ENCODE data around the gene GRM4. TPM values are rescaled to one million over a fixed set of nuclear protein-coding genes. Genes with fewer than 3 reads are reported as not detected.

GRM4 gene
- total and polyA plus RNA-seq, 2 donors = 0.01 to 0.11 TPM

GRCh38 chr6:34086558-34086957, 59.3 kb downstream of the GRM4 start:
- Histone ChIP-seq H3K27ac (ENCODE audit: low read depth) (no peak overlapping the region), H3K4me3 (ENCODE audit: low read depth, low read length) (no peak overlapping the region), H3K36me3 (ENCODE audit: insufficient read depth) (no peaks in the 10 kb centered on the region), H3K4me1 (ENCODE audit: insufficient read depth) (no peaks in the 10 kb centered on the region)
- WGBS = 88% methylated on average over 2 of the region's 2 CpGs
- no peak for DNase-seq (ENCODE audit: extremely low spot score)

DNA sequence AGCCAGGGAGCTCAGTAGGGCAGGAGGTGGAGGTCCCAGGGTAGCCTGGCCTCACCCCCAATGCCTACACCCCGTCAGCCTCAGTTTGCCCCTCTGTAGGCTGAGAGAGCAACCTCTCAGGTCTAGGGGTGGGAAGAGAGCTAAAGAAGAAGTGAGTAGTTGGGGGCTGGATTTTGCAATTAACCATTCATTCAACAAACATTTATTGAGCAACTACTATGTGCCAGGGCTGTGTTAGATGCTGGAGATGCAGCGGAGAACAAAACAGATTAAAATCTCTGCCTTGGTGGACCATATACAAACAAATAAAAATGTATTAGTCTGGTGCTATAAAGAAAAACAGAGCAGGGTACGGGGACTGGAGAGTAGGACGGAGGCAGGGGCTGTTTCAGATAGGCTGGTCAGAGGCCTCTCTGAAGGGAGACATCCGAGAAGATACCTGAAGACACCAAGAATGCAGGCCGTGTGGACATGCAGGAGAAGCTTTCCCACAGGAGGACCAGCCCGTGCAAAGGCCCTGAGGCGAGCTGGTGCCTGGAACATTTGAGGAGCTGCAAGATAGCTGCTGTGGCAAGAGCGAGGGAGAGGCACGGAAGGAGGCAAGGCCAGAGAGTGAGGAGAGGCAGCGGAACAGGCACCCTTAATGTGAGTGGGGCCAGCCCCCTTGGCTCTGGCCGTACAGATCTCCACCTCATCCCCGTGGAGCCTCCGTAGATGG, 60.3 kb downstream of the GRM4 start:
- H3K36me3 ChIP-seq (ENCODE audit: insufficient read depth) = no peaks in the 10 kb centered on the region
- WGBS = 89% methylated on average over 14 of the region's 14 CpGs
- H3K4me1 ChIP-seq (ENCODE audit: insufficient read depth) = no peaks in the 10 kb centered on the region
- no peak overlapping the region for H3K4me3 ChIP-seq (ENCODE audit: low read depth, low read length)
- DNase-seq (ENCODE audit: extremely low spot score) = no peak
- H3K27ac ChIP-seq (ENCODE audit: low read depth) = no peak overlapping the region

DNA sequence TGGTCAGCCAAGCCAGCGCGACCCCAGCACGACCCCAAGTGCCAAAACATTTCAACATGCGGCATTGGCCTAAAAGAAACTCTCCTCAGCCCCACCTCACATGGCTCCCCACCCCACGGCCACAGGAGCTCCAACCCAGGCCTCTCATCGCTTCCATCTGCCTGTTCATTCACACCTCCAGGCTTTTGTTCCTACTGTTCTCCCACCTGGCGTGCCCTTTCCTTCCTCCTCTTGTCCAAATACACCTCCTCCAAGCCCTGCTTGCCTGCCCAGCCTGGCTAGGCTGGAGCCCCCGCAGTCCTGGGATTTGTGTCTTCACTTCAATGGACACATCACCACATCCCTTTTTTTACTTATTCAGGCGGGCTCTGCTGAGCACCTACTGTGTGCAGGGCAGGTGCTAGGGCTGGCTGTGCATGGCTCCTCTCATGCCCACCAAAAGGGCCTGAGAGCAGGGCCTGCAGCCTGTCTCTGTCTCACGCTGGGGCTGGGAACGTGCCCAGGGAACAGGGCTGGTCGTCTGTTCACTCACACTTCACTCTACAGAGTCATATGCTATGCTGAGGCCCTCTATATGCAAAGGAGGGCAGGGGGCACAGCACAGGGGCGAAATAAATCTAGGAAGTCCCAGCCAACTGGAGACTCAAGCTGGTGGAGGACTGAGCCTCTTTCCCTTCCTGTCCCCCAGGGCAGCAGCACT, 61.1 kb downstream of the GRM4 start:
- H3K27ac ChIP-seq (ENCODE audit: low read depth) = no peak overlapping the region
- 65% methylated on average over 13 of the region's 13 CpGs for WGBS
- H3K36me3 ChIP-seq (ENCODE audit: insufficient read depth) = no peaks in the 10 kb centered on the region
- no peaks in the 10 kb centered on the region for H3K4me1 ChIP-seq (ENCODE audit: insufficient read depth)
- H3K4me3 ChIP-seq (ENCODE audit: low read depth, low read length) = no peak overlapping the region
- no peak for DNase-seq (ENCODE audit: extremely low spot score)

GRCh38 chr6:34082864-34083626, 62.8 kb downstream of the GRM4 start:
- no peaks in the 10 kb centered on the region for H3K4me1 ChIP-seq (ENCODE audit: insufficient read depth)
- no peak overlapping the region for H3K27ac ChIP-seq (ENCODE audit: low read depth)
- 74% methylated on average over 25 of the region's 25 CpGs for WGBS
- H3K36me3 ChIP-seq (ENCODE audit: insufficient read depth) = no peaks in the 10 kb centered on the region
- DNase-seq (ENCODE audit: extremely low spot score) = no peak
- H3K4me3 ChIP-seq (ENCODE audit: low read depth, low read length) = no peak overlapping the region

GRCh38 chr6:34082348-34082747, 63.5 kb downstream of the GRM4 start:
- Histone ChIP-seq H3K27ac (ENCODE audit: low read depth) (no peak overlapping the region), H3K4me3 (ENCODE audit: low read depth, low read length) (no peak overlapping the region), H3K36me3 (ENCODE audit: insufficient read depth) (no peaks in the 10 kb centered on the region), H3K4me1 (ENCODE audit: insufficient read depth) (no peaks in the 10 kb centered on the region)
- 89% methylated on average over 10 of the region's 10 CpGs for WGBS
- no peak for DNase-seq (ENCODE audit: extremely low spot score)

DNA sequence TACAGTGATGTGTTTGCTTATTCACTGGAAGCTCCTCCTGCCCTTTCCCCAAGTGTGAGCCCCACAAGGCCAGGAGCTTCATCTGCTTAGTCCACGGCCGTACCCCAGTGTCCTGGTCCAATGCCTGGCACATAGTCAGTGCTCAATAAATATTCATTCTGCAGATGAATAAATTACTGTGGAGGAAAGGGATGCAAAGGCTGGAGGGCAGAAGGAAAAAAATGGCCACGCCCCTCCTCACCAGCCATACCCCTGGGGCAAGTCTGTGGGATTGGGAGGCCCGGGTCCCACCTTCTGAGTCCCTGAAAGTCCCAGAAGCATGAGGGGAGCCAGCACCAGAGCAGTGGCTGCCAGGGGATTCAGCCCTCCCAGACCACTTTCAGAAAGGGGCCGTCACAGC, 65.5 kb downstream of the GRM4 start:
- Histone ChIP-seq H3K4me3 (ENCODE audit: low read depth, low read length) (no peak overlapping the region), H3K4me1 (ENCODE audit: insufficient read depth) (no peaks in the 10 kb centered on the region), H3K27ac (ENCODE audit: low read depth) (no peak overlapping the region), H3K36me3 (ENCODE audit: insufficient read depth) (no peaks in the 10 kb centered on the region)
- DNase-seq (ENCODE audit: extremely low spot score) = no peak
- 85% methylated on average over 5 of the region's 5 CpGs for WGBS

DNA sequence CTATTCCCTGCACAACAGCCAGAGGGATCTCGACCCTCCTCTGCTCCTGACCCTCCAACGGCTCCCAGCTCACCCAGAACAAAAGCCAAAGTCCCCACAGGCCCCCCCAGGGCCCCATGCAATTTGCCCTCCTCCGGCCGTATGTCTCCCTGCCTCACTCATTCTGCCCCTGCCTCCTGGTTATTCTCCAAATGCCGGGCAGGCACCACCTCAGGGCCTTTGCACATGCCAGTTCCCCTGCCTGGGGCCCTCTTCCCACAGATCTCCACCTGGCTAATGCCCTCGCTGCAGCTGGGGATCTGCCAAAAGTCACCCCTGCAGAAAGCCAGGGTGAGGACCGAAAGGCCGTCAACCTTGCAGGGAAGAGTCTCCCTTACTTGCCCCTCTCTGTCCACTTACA, 66.0 kb downstream of the GRM4 start:
- no peak overlapping the region for H3K27ac ChIP-seq (ENCODE audit: low read depth)
- H3K4me1 ChIP-seq (ENCODE audit: insufficient read depth) = no peaks in the 10 kb centered on the region
- DNase-seq (ENCODE audit: extremely low spot score) = no peak
- WGBS = 73% methylated on average over 8 of the region's 8 CpGs
- H3K36me3 ChIP-seq (ENCODE audit: insufficient read depth) = no peaks in the 10 kb centered on the region
- no peak overlapping the region for H3K4me3 ChIP-seq (ENCODE audit: low read depth, low read length)

GRCh38 chr6:34075906-34076305, 70.0 kb downstream of the GRM4 start:
- Histone ChIP-seq H3K4me1 (ENCODE audit: insufficient read depth) (no peaks in the 10 kb centered on the region), H3K4me3 (ENCODE audit: low read depth, low read length) (no peak overlapping the region), H3K27ac (ENCODE audit: low read depth) (no peak overlapping the region), H3K36me3 (ENCODE audit: insufficient read depth) (no peaks in the 10 kb centered on the region)
- no peak for DNase-seq (ENCODE audit: extremely low spot score)
- WGBS = 82% methylated on average over 6 of the region's 6 CpGs

GRCh38 chr6:34074064-34074742, 71.7 kb downstream of the GRM4 start:
- Histone ChIP-seq H3K4me1 (ENCODE audit: insufficient read depth) (no peaks in the 10 kb centered on the region), H3K36me3 (ENCODE audit: insufficient read depth) (no peaks in the 10 kb centered on the region), H3K27ac (ENCODE audit: low read depth) (no peak overlapping the region), H3K4me3 (ENCODE audit: low read depth, low read length) (no peak overlapping the region)
- WGBS = 62% methylated on average over 22 of the region's 22 CpGs
- DNase-seq (ENCODE audit: extremely low spot score) = no peak

GRCh38 chr6:34073540-34073939, 72.3 kb downstream of the GRM4 start:
- H3K27ac ChIP-seq (ENCODE audit: low read depth) = no peak overlapping the region
- no peaks in the 10 kb centered on the region for H3K36me3 ChIP-seq (ENCODE audit: insufficient read depth)
- no peaks in the 10 kb centered on the region for H3K4me1 ChIP-seq (ENCODE audit: insufficient read depth)
- DNase-seq (ENCODE audit: extremely low spot score) = no peak
- H3K4me3 ChIP-seq (ENCODE audit: low read depth, low read length) = no peak overlapping the region
- 48% methylated on average over 7 of the region's 7 CpGs for WGBS

- Histone ChIP-seq H3K4me3 (ENCODE audit: low read depth, low read length) (no peak overlapping the region), H3K36me3 (ENCODE audit: insufficient read depth) (no peaks in the 10 kb centered on the region), H3K4me1 (ENCODE audit: insufficient read depth) (no peaks in the 10 kb centered on the region), H3K27ac (ENCODE audit: low read depth) (no peak overlapping the region)
- no peak for DNase-seq (ENCODE audit: extremely low spot score)
These were observed 73.2 kb downstream of the GRM4 start for GRCh38 chr6:34072727-34073126.

GRCh38 chr6:34071884-34072379, 74.0 kb downstream of the GRM4 start:
- Histone ChIP-seq H3K27ac (ENCODE audit: low read depth) (no peak overlapping the region), H3K4me3 (ENCODE audit: low read depth, low read length) (no peak overlapping the region), H3K36me3 (ENCODE audit: insufficient read depth) (no peaks in the 10 kb centered on the region), H3K4me1 (ENCODE audit: insufficient read depth) (no peaks in the 10 kb centered on the region)
- no peak for DNase-seq (ENCODE audit: extremely low spot score)
- 91% methylated on average over 1 of the region's 1 CpG for WGBS

GRCh38 chr6:34071136-34071883, 74.6 kb downstream of the GRM4 start:
- DNase-seq (ENCODE audit: extremely low spot score) = no peak
- H3K4me1 ChIP-seq (ENCODE audit: insufficient read depth) = no peaks in the 10 kb centered on the region

More at GRCh38 chr6:34071136-34071883, 74.6 kb downstream of the GRM4 start:
- Histone ChIP-seq H3K27ac (ENCODE audit: low read depth) (no peak overlapping the region), H3K4me3 (ENCODE audit: low read depth, low read length) (no peak overlapping the region), H3K36me3 (ENCODE audit: insufficient read depth) (no peaks in the 10 kb centered on the region)
- WGBS = 94% methylated on average over 3 of the region's 3 CpGs

Data from urinary bladder (tissue), 4 donors.